ENCODE results near the gene FOXI1.

FOXI1 gene

GRCh38 chr5:170151097-170151831, 45.6 kb downstream of the FOXI1 start:
- DNase-seq (ENCODE audit: low read depth) = no peak

- DNase-seq (ENCODE audit: low read depth) = no peak
These were observed 47.1 kb downstream of the FOXI1 start for GRCh38 chr5:170152767-170153166.

- no peak for DNase-seq (ENCODE audit: low read depth)
These were observed 48.6 kb downstream of the FOXI1 start for GRCh38 chr5:170154297-170154696.

GRCh38 chr5:170154744-170155143, 49.0 kb downstream of the FOXI1 start:
- no peak for DNase-seq (ENCODE audit: low read depth)

GRCh38 chr5:170155771-170156170, 50.1 kb downstream of the FOXI1 start:
- no peak for DNase-seq (ENCODE audit: low read depth)

GRCh38 chr5:170159101-170159698, 53.5 kb downstream of the FOXI1 start:
- DNase-seq (ENCODE audit: low read depth) = no peak

All from activated T-cell treated with anti-CD3 and anti-CD28 coated beads for 1 hour (primary cell).